Lung (tissue), 12 donors: ENCODE measurements around the gene FAM222B. TPM values are rescaled to one million over a fixed set of nuclear protein-coding genes. Genes with fewer than 3 reads are reported as not detected.

ENCODE experiments used
- ATAC-seq: fragments of 200-7000 bp; cut with Tn5 transposase; one replicate; pipeline ENCODE4 v1.9.1; 2020; ENCODE audit warnings: moderate number of reproducible peaks; ENCODE audit not compliant: insufficient read depth, low FRiP score
- DNase-seq, 3 donors: peaks; one replicate each; pipeline ENCODE4 v3.0.0-alpha.2; 2013 to 2017
- H3K27ac ChIP-seq, 2 donors: one replicate each; pipeline ENCODE4 v1.5.1; 2013; ENCODE audit warnings: mild to moderate bottlenecking in 2 of 2, moderate library complexity in 2 of 2, control low read depth in 1 of 2, inconsistent platforms in 1 of 2, low read depth in 1 of 2, low read length in 1 of 2
- H3K27me3 ChIP-seq, 3 donors: one replicate each; pipeline ENCODE4 v1.5.1; 2013; ENCODE audit warnings: low read length in 2 of 3; ENCODE audit not compliant: control insufficient read depth in 3 of 3, insufficient read depth in 3 of 3
- H3K36me3 ChIP-seq, 4 donors: one replicate each; pipeline ENCODE4 v1.5.1; 2013; ENCODE audit warnings: low read length in 4 of 4, mild to moderate bottlenecking in 1 of 4, moderate library complexity in 1 of 4; ENCODE audit not compliant: control insufficient read depth in 4 of 4, insufficient read depth in 4 of 4
- H3K4me1 ChIP-seq, 5 donors: one replicate each; pipeline ENCODE4 v1.5.1; 2013; ENCODE audit warnings: low read length in 5 of 5, mild to moderate bottlenecking in 2 of 5, moderate library complexity in 1 of 5; ENCODE audit not compliant: control insufficient read depth in 5 of 5, insufficient read depth in 5 of 5
- H3K4me3 ChIP-seq: one replicate; pipeline ENCODE4 v1.5.1; 2013; ENCODE audit warnings: mild to moderate bottlenecking, control low read depth, moderate library complexity
- H3K9ac ChIP-seq, 2 donors: one replicate each; pipeline ENCODE4 v1.5.1; 2013; ENCODE audit warnings: low read length in 2 of 2, control low read depth in 1 of 2; ENCODE audit not compliant: insufficient read depth in 1 of 2
- H3K9me3 ChIP-seq, 4 donors: one replicate each; pipeline ENCODE4 v1.5.1; 2013; ENCODE audit warnings: low read length in 3 of 4, mild to moderate bottlenecking in 1 of 4, moderate library complexity in 1 of 4; ENCODE audit not compliant: control insufficient read depth in 4 of 4, insufficient read depth in 3 of 4
- WGBS, 2 donors: extraction: QIAGEN DNeasy Blood & Tissue Kit; methylation state at CpG; one replicate each; pipeline ENCODE4 v1.1.7; 2013; 5-methylcytosine and 5-hydroxymethylcytosine counted together
- polyA plus RNA-seq, 2 donors: library from polyadenylated mRNA; stranded (reverse); fragments of 200-250 nt; gene quantifications; one replicate each; pipeline ENCODE4 v1.2.1, GENCODE V29; 2013
- total RNA-seq, 2 donors: library from RNA; depleted of rRNA in 1 of 2; stranded (reverse); fragments of >200 nt in 1 of 2; gene quantifications; one replicate each; pipeline ENCODE4 v1.2.1, GENCODE V29; 2014 to 2021
- TF ChIP-seq, protein P1 (sequence below): IDR thresholded peaks from 2 replicates; pipeline ENCODE4 v1.5.1; 2012; ENCODE audit warnings: mild to moderate bottlenecking; ENCODE audit errors: control extremely low read depth, extremely low read depth
- donor health status: control.
- donor health status: control.
- donor health status: Bipolar disorder and iron deficiency.
- donor health status: healthy.
- donor health status: DM: yes; HTN: yes; CAD: no.

The FAM222B gene
- total and polyA plus RNA-seq, 4 donors = 8.3 to 17.7 (median 9.2) TPM

DNA sequence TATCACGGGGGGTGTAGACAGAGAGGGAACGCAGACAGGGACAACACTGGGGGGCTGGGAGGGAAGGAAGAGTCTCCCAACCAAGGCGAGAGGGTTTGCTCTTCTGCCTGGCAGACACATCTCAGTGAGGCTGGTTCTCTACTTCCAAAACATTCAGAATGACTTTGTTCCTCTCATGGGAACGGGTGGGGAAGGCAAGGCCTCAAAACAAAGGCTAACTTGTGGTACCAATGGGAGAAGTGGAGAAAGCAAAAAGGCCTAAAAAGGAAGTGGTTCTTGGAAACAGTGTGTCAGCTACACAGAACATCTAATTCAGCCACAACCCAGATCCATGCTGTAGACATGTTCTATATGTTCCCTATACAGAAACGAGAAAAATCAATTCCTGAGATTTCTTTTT is 47.4 kb upstream of the FAM222B start:
- Histone ChIP-seq H3K4me3 (no peak overlapping the region), H3K27me3 (no peaks in the 10 kb centered on the region), H3K4me1 (peaks cover 0 to 18% (median 0%) of the 10 kb centered on the region in 5 donors), H3K36me3 (peaks cover 0 to 34% (median 8%) of the 10 kb centered on the region in 4 donors), H3K9ac (no peak overlapping the region), H3K9me3 (no peaks in the 10 kb centered on the region), H3K27ac (no peak overlapping the region)
- DNase-seq (no peak), ATAC-seq (no peak)
- TF ChIP-seq, protein P1, sequence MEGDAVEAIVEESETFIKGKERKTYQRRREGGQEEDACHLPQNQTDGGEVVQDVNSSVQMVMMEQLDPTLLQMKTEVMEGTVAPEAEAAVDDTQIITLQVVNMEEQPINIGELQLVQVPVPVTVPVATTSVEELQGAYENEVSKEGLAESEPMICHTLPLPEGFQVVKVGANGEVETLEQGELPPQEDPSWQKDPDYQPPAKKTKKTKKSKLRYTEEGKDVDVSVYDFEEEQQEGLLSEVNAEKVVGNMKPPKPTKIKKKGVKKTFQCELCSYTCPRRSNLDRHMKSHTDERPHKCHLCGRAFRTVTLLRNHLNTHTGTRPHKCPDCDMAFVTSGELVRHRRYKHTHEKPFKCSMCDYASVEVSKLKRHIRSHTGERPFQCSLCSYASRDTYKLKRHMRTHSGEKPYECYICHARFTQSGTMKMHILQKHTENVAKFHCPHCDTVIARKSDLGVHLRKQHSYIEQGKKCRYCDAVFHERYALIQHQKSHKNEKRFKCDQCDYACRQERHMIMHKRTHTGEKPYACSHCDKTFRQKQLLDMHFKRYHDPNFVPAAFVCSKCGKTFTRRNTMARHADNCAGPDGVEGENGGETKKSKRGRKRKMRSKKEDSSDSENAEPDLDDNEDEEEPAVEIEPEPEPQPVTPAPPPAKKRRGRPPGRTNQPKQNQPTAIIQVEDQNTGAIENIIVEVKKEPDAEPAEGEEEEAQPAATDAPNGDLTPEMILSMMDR = no peak
- WGBS, 2 donors = 74 to 85% methylated on average over 5 of the region's 5 CpGs

DNA sequence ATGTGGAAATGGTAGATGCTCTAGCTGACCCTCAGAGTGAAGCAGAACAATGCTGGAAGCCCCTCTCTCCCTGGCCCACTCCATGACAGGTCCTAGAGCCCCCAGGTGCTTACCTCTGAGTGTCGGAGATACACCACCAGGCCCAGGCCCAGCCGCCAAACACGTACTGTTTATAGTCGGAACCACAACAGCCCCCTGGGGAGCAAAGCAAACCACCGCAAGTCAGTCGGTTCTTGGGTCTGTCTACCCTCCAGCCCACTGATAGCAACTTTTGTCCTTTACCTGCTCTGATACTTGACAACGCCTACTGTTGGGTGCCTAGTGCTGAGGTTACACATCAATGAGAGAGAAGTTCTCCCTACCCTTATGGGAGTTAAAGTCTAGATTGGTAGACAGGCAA is 46.2 kb upstream of the FAM222B start:
- peaks cover 0 to 15% (median 0%) of the 10 kb centered on the region in 5 donors for H3K4me1 ChIP-seq
- H3K4me3 ChIP-seq = no peak overlapping the region
- no peak overlapping the region for H3K9ac ChIP-seq
- DNase-seq (no peak), ATAC-seq (no peak)
- H3K36me3 ChIP-seq = peaks cover 0 to 45% (median 14%) of the 10 kb centered on the region in 4 donors
- no peaks in the 10 kb centered on the region for H3K27me3 ChIP-seq
- 94 to 96% methylated on average over 7 of the region's 7 CpGs for WGBS, 2 donors
- no peak overlapping the region for H3K27ac ChIP-seq
- TF ChIP-seq, protein P1 = no peak
- no peaks in the 10 kb centered on the region for H3K9me3 ChIP-seq

DNA sequence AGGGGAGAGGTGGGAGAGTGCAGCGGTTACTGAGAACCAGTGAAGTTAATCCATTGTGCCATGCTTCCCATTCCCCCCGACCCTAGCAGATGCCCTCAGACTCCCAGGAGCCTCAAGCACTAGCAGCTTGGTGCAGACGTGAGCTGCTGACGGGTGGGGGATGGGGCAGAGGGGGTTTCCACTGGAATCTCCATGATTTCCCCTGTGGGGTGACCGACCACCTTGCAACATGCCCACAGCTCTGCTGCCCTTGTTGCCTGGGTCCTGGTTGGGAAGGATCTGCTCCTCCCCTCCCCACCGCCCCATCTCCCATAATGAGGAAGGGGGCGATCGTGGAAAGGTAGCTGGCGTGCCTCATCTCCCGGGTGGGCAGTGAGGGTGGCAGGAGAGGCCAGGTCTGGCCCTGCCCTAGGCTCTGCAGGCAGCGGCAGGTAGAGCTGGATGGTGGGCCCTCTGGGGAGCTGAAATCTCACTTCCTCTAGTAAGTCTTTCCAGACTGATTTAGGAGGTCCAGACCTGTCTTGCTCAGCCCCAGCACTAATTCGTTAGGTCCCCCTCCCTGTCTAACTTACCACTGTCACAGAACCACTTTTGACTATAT is 45.4 kb upstream of the FAM222B start:
- WGBS, 2 donors = 87 to 90% methylated on average over 12 of the region's 12 CpGs
- Histone ChIP-seq H3K4me1 (peaks cover 0 to 12% (median 0%) of the 10 kb centered on the region in 5 donors), H3K27ac (no peak overlapping the region), H3K36me3 (peaks cover 0 to 52% (median 16%) of the 10 kb centered on the region in 4 donors), H3K9ac (no peak overlapping the region), H3K9me3 (no peaks in the 10 kb centered on the region), H3K4me3 (no peak overlapping the region), H3K27me3 (no peaks in the 10 kb centered on the region)
- ATAC-seq = no peak
- TF ChIP-seq, protein P1 = no peak
- DNase-seq = no peak

DNA sequence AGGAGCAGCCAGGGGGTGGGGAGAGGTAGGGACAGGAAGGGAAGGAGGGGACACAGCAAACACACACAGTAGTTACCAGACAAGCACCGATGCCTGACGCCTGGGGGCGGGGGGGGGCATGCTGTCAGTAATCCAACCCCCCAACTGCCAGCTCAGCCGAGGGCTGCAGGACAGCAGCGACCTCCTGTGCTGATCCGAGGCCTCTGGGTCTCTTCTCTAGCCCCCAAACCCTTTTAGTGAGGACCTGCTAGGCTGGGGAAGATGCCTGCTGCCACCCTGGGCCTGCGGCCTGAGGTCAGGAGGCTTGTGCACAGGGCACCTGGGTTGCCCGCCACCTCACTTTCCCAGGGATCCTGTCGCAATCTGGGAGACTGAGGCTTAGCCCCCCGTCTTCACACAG is 43.4 kb upstream of the FAM222B start:
- H3K9ac ChIP-seq = no peak overlapping the region
- no peak for DNase-seq
- no peaks in the 10 kb centered on the region for H3K9me3 ChIP-seq
- no peaks in the 10 kb centered on the region for H3K27me3 ChIP-seq
- no peak for ATAC-seq
- peaks cover 0 to 67% (median 26%) of the 10 kb centered on the region in 4 donors for H3K36me3 ChIP-seq
- peaks cover 0 to 1% (median 0%) of the 10 kb centered on the region in 5 donors for H3K4me1 ChIP-seq
- WGBS, 2 donors = 87 to 92% methylated on average over 10 of the region's 10 CpGs
- TF ChIP-seq, protein P1 = no peak
- no peak overlapping the region for H3K27ac ChIP-seq
- H3K4me3 ChIP-seq = no peak overlapping the region
